CD4-positive, alpha-beta T cell treated with Interleukin-17A for 4 hours (primary cell): ENCODE results near the gene KCNH1.
"Not testable (repeated sequence)": the region's sequence is repeated elsewhere in the genome, so short reads cannot be mapped to it uniquely, and the experiment has no call there.

Experiments used
- DNase-seq: peaks from one replicate; pipeline ENCODE4 v3.0.0-alpha.2; 2020; ENCODE audit warnings: mixed read lengths

KCNH1 gene

DNA sequence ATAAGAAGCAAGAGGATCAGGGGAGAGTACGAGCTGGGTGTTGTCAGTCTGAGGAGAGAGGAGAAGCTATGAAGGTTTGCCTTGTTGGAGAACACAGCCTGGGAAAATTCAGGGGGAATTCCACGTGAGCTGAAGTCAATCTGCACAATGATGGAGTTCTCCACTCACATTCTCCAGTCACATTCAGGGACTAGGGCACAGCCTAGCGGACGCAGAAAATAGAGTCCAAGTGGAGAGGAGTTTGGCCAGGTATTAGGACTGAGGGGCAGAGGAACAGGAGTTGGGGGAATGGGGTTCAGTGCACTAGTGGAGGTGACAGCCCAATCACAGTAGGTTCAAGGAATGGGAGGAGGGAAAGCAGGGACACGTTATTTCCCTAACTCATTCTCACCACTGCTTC lies 124.0 kb downstream of the KCNH1 start:
- DNase-seq, result no peak

DNA sequence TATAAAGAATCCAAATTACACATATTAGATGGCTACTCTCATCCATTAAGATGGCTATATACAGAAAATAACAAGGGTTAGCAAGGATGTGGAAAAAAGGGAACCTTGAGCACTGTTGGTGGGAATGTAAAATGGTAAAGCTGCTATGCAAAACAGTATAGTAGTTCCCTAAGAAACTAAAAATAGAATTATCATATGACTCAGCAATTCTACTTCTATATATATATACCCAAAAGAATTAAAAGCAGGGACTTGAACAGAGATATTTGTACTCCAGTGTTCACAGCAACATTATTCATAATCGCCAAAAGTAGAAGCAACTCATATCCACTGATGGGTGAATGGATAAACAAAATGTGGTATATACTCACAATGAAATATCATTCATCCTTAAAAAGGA lies 126.1 kb downstream of the KCNH1 start:
- no peak for DNase-seq

- not testable (repeated sequence) for DNase-seq
Measured at GRCh38 chr1:210995931-210996330, 138.0 kb downstream of the KCNH1 start.

- no peak for DNase-seq
Measured at GRCh38 chr1:210992837-210993236, 141.1 kb downstream of the KCNH1 start.

DNA sequence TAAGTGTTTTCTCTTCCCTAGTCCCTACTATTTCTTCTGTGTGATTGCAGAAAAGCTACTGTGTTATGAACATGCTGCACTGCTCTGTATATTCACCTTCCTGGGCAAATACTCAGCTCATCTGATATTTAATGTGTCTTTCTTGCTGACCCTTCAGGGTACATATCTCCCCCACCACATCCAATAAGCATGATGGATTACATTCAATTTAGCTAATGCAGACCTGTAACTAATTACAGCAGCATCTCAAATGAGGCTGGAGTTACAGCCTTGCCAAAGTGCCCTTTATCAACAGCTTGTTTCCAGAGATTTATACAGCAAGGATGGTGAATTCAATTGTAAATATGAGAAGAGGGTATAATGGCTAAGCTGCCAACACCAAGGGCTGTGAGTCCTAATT lies 144.0 kb downstream of the KCNH1 start:
- DNase-seq, result no peak

DNA sequence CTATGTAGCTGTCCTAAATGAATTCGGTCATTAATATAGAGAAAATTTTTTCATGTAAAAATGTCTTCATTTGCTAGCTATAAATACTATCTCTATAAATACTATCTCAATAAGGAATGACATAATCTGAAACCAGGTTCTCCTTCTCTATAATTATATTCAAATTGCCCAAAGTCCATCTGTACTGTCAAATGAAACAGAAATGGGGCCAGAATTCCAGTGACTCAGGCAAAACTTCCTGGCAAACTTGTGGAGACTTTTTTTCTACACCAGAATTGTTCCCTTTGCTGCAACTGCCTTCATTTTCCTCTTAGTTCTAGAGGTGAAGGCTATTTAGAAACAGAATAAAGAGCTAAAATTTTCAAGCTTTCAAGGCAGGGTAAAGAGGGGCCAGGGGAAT lies 152.5 kb downstream of the KCNH1 start:
- DNase-seq, result no peak

DNA sequence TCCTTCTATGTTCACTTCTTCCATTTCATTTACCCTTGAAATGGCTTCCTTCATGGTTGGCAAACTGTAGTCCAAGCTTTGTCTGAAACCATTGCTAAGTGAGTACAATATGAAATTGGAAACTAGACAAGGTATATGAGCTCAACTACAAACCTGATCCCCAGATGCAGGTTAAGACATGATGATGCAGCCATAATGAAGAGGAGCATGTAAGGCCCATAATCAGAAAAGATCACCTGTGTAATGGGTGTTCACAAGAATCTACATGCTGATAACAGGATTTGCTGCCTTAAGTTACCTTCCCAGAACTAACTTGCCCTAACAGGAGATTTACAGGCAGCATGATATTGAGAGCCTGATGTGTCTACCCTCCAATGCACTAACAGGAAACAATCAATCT lies 153.9 kb downstream of the KCNH1 start:
- DNase-seq, result no peak

DNA sequence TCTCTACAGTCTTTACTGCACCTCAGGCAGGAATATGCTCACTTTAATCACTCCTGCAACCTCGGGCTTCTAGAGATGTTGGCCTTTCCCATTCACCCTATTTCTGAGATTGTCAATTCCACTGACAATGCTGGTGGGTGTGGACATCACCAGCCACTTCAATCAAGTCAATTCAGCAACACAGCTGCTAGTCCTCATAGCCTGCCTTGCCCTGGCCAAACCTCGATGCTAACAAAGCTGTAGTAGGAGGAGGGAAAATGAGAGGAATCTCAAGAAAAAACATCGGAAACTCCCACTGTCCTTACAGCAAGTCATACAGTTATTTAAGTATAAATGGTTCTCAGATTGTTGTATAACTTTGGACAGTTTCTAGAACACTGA lies 155.0 kb downstream of the KCNH1 start:
- DNase-seq, result no peak

DNA sequence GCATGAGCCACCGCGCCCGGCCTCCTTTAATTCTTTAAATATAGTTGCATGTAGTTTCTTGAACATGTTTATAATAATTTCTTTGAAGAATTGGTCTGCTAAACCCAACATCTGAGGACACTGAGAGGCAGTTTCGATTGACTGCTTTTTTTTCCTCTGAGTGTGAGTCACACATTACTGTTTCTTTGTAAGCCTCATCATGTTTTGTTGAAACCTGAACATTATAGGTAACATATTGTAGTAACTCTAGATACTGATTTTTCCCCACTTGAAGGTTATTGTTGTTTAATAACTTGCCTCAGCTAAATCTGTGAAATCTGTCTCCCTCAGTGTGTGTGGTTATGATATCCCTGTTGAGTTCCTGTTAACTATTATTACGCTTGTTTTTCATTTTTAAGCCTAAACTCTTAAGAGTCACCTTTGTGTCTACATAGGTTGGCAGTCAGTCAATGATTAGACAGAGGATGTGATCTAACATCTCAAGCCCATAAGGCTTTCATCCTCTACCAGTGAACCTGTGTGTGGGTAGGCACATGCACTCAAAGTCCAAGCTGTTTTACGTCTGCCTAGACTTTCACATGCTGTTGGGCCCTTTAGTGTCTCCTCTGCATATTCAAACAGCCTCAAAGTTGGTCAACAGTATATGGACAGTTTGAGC lies 155.5 kb downstream of the KCNH1 start:
- DNase-seq, result no peak

- DNase-seq, result no peak
Measured at GRCh38 chr1:210951279-210951678, 182.7 kb downstream of the KCNH1 start.

- peak; percentile 43 for DNase-seq
Measured at GRCh38 chr1:210949940-210950546, 183.9 kb downstream of the KCNH1 start.

GRCh38 chr1:210949489-210949888 lies 184.5 kb downstream of the KCNH1 start:
- no peak for DNase-seq

DNA sequence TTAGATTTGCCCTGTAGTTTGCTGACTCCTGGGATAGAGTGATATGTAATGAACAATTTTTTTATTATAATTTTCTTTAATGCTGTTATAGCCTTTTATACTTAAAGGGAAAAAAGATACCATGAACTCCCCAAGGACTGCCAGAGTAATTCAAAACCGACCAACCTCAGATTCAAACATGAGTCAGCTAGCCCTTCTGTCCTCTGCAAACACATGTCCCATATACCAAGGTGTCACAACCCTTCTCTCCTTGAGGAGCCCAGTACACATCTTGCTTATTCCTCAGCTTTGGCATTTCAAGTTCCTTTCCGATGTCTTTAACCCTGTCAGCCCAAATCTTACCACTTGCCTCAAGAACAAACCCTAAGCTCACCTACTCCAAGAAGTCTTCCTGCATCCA lies 184.9 kb downstream of the KCNH1 start:
- DNase-seq, result no peak

DNA sequence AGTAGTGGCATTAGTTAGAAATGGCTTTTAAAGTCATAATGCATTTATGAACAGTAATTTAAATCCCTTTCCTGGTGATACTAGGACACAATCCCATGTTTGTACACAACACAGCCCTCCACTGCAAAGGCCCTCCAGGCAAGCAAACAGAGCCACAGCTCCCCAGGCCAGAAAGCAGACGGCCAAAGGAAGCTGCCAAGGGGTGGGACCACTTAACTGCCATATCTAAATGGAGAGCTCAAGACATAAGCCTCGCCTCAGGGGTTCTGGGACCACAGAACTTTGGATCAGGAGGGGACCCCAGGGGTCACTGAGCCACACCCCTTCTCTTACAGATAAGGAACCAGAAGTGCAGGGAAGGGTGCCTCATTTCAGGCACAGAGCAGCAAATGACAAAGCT lies 189.7 kb downstream of the KCNH1 start:
- no peak for DNase-seq

GRCh38 chr1:210942513-210942912 lies 191.4 kb downstream of the KCNH1 start:
- no peak for DNase-seq

DNA sequence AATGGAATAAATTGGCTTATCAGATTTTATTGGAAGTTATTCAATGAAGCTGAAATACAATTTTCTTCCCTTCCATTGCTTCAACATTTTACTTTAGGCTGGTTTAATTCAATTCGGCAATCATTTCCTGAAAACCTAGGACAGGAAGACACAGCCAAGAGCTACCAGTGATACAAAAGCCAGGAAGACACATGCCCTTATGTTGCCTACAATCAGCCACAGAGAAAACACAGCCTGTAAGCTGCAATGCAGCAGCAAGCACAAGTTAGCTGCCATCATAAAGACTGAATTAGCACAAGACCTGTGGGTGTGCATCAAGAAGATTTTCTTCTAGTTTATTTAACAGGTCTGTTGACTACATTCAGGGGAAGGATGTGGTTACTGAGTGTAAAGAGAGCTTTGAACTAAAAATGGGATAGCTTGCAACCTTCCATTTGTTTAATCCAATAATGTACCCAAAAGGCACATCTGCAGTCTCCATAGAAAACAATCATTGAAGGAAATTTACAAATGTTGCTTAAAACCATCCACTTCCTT lies 193.8 kb downstream of the KCNH1 start:
- DNase-seq, result no peak

- DNase-seq, result no peak
Measured at GRCh38 chr1:210938416-210938925, 195.5 kb downstream of the KCNH1 start.

DNA sequence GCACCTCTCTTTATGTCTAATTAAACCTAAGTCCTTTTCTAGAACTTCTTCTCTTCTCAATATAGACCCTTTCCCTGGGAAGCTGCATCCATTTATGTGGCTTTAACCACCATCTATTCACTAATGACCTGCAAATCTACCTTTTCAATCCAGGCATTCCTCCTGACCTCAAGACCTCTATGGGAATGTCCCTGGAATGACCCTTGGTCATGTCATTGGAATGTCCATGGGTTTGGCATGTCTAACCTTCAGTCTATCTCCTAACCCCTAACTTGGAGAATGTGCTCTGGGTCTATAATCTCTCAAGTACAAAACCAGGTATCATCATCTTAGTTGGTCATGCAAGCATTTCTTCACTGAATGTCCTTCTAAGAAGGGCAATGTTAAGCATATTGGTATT lies 196.1 kb downstream of the KCNH1 start:
- DNase-seq, result no peak

DNA sequence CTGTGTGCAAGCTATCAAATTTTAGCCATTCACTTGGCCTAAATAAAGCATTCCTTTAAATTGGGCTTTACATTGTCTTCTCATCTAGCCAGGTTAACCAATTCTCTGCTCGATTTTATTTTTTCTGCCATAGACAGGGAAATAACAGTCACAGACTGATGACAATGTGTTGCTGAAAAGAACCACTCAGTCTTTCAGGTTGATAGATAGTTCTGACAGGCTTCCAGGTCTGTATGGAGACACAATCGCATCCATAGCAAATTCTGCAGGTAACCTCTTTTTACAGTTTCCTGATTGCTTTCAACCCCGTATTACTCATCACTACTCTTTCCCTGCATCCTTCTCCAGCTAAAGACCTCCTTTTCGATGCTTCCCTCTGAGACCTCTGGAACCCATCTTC lies 198.0 kb downstream of the KCNH1 start:
- DNase-seq, result no peak

GRCh38 chr1:210932104-210932503 lies 201.8 kb downstream of the KCNH1 start:
- DNase-seq, result no peak

- no peak for DNase-seq
Measured at GRCh38 chr1:210922666-210923065, 211.3 kb downstream of the KCNH1 start.

DNA sequence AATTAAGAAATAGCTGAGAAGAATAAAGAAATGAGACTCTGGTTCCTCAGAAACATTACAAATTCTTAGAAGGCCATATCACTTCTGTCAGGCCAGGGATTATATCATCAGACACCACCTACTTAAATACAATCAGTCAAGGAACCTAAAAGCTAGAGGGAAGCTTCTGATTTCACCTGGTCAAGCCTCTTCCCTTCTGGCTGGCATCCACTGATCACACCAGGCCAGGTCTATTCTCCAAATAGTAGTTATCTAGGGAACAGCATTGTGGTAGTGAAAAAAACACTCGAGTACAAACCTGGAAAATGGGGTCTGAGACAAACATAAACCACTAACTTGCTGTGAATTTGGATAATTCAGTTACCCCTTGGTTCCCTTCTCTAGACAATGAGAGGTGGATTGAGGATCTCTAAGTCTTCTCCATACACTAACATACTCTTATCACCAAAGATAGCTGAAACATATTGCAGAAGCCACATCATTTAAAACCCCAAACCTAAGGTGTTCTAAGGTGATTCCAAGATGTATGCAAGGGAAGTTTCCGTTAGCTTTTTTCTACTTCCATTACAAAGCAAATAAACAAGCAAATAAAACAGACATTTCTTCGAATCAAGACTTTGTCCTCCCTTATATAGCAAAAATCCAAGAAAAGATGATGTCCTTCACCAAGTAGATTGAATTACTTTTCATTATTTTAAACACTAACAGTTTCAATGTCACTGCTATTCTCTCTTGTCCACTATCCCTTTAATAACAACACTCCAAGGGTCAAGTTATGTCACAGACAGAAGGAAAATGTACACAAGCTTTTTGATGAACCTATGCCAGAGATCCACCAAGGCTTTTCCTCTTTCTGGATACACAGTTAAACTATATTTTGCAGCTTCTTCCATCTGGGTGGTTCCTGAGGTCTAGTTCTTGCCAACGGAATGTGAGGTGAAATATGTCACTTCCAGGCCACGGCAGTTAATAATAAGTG lies 212.9 kb downstream of the KCNH1 start:
- no peak for DNase-seq

DNA sequence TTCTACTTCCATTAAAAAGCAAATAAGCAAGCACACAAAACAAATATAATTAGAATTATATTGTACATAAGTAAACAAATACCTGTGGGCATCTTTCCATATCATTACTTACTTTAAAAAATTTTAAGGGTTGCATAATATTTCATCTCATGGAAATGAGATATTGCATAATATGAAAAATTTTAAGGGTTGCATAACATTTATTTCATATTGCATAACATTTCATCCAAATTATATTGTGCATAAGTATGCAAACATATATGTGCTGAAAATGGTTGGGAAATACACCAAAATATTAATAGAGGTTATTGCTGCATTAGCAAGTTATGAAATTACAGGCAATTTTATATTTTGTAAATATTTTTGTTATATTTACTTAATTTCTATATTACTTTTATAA lies 213.7 kb downstream of the KCNH1 start:
- no peak for DNase-seq
